ENCODE measurements around the gene MON1B.
A peak's percentile ranks its signal among the peaks of the same experiment; 100 is the strongest.

Gene MON1B

GRCh38 chr16:77223184-77223583 is 32.2 kb downstream of the MON1B start:
- TF ChIP-seq CTCF (IDR thresholded peaks at IDR 0.05; ENCODE audit: poor library complexity, severe bottlenecking) = peak; percentile 32
- Histone ChIP-seq H3K27ac (ENCODE audit: poor library complexity, severe bottlenecking) (no peak overlapping the region), H3K4me3 (ENCODE audit: severe bottlenecking) (no peak overlapping the region), H3K27me3 (ENCODE audit: insufficient read depth, poor library complexity, severe bottlenecking) (no peaks in the 10 kb centered on the region), H3K9me3 (ENCODE audit: severe bottlenecking) (no peaks in the 10 kb centered on the region), H3K4me1 (ENCODE audit: insufficient read depth, poor library complexity, severe bottlenecking) (peaks cover 7% of the 10 kb centered on the region), H3K36me3 (ENCODE audit: low read depth) (no peaks in the 10 kb centered on the region)
- DNase-seq (ENCODE audit: low spot score) = no peak
- no peak for ATAC-seq (ENCODE audit: low read depth)

GRCh38 chr16:77225182-77225581 is 34.2 kb downstream of the MON1B start:
- no peak for DNase-seq (ENCODE audit: low spot score)
- no peak overlapping the region for H3K4me3 ChIP-seq (ENCODE audit: severe bottlenecking)

GRCh38 chr16:77227745-77228144 is 36.8 kb downstream of the MON1B start:
- no peak overlapping the region for H3K27ac ChIP-seq (ENCODE audit: poor library complexity, severe bottlenecking)
- H3K9me3 ChIP-seq (ENCODE audit: severe bottlenecking) = no peaks in the 10 kb centered on the region
- H3K4me3 ChIP-seq (ENCODE audit: severe bottlenecking) = no peak overlapping the region
- H3K36me3 ChIP-seq (ENCODE audit: low read depth) = no peaks in the 10 kb centered on the region
- no peak for DNase-seq (ENCODE audit: low spot score)
- ATAC-seq (ENCODE audit: low read depth) = no peak
- no peaks in the 10 kb centered on the region for H3K4me1 ChIP-seq (ENCODE audit: insufficient read depth, poor library complexity, severe bottlenecking)
- TF ChIP-seq CTCF (IDR thresholded peaks at IDR 0.05; ENCODE audit: poor library complexity, severe bottlenecking) = no peak
- no peaks in the 10 kb centered on the region for H3K27me3 ChIP-seq (ENCODE audit: insufficient read depth, poor library complexity, severe bottlenecking)

More at GRCh38 chr16:77225182-77225581, 34.2 kb downstream of the MON1B start:
- ATAC-seq (ENCODE audit: low read depth) = no peak
- Histone ChIP-seq H3K36me3 (ENCODE audit: low read depth) (no peaks in the 10 kb centered on the region), H3K27me3 (ENCODE audit: insufficient read depth, poor library complexity, severe bottlenecking) (no peaks in the 10 kb centered on the region), H3K27ac (ENCODE audit: poor library complexity, severe bottlenecking) (no peak overlapping the region), H3K9me3 (ENCODE audit: severe bottlenecking) (no peaks in the 10 kb centered on the region), H3K4me1 (ENCODE audit: insufficient read depth, poor library complexity, severe bottlenecking) (no peaks in the 10 kb centered on the region)
- TF ChIP-seq CTCF (IDR thresholded peaks at IDR 0.05; ENCODE audit: poor library complexity, severe bottlenecking) = no peak

- H3K4me1 ChIP-seq (ENCODE audit: insufficient read depth, poor library complexity, severe bottlenecking) = no peaks in the 10 kb centered on the region
- DNase-seq (ENCODE audit: low spot score) = no peak
- H3K4me3 ChIP-seq (ENCODE audit: severe bottlenecking) = no peak overlapping the region
- TF ChIP-seq CTCF (IDR thresholded peaks at IDR 0.05; ENCODE audit: poor library complexity, severe bottlenecking) = no peak
- H3K9me3 ChIP-seq (ENCODE audit: severe bottlenecking) = no peaks in the 10 kb centered on the region
- H3K27ac ChIP-seq (ENCODE audit: poor library complexity, severe bottlenecking) = no peak overlapping the region
- no peaks in the 10 kb centered on the region for H3K36me3 ChIP-seq (ENCODE audit: low read depth)
- ATAC-seq (ENCODE audit: low read depth) = no peak
- no peaks in the 10 kb centered on the region for H3K27me3 ChIP-seq (ENCODE audit: insufficient read depth, poor library complexity, severe bottlenecking)
Measured at GRCh38 chr16:77231047-77231446, 40.1 kb downstream of the MON1B start.

- no peak for TF ChIP-seq CTCF (IDR thresholded peaks at IDR 0.05; ENCODE audit: poor library complexity, severe bottlenecking)
- ATAC-seq (ENCODE audit: low read depth) = no peak
- Histone ChIP-seq H3K4me3 (ENCODE audit: severe bottlenecking) (no peak overlapping the region), H3K27me3 (ENCODE audit: insufficient read depth, poor library complexity, severe bottlenecking) (no peaks in the 10 kb centered on the region), H3K36me3 (ENCODE audit: low read depth) (no peaks in the 10 kb centered on the region), H3K27ac (ENCODE audit: poor library complexity, severe bottlenecking) (no peak overlapping the region), H3K9me3 (ENCODE audit: severe bottlenecking) (no peaks in the 10 kb centered on the region), H3K4me1 (ENCODE audit: insufficient read depth, poor library complexity, severe bottlenecking) (no peaks in the 10 kb centered on the region)
- no peak for DNase-seq (ENCODE audit: low spot score)
Measured at GRCh38 chr16:77233799-77234519, 43.0 kb downstream of the MON1B start.

All from RWPE2 (cell line).